Vagina (tissue), 2 donors: Measurements from ENCODE around the gene GPR32. TPM values are rescaled to one million over a fixed set of nuclear protein-coding genes. Genes with fewer than 3 reads are reported as not detected.

Experiments used
- DNase-seq, 2 donors: peaks; one replicate each; pipeline ENCODE4 v3.0.0-alpha.2; 2017; ENCODE audit errors: extremely low spot score in 2 of 2
- H3K27ac ChIP-seq: fragments of 200-600 bp; sonication (generic); one replicate; pipeline ENCODE4 v1.5.1; 2019
- H3K27me3 ChIP-seq: fragments of 200-600 bp; sonication (generic); one replicate; pipeline ENCODE4 v1.5.1; 2019
- H3K36me3 ChIP-seq, 2 donors: fragments of 200-600 bp; sonication (generic); one replicate each; pipeline ENCODE4 v1.5.1; 2017 to 2019
- H3K4me1 ChIP-seq: fragments of 200-600 bp; sonication (generic); one replicate; pipeline ENCODE4 v1.5.1; 2019
- H3K4me3 ChIP-seq, 2 donors: fragments of 200-600 bp; sonication (generic); 1 replicate in 1 of 2; 2 replicates in 1 of 2; pipeline ENCODE4 v1.5.1; 2016 to 2019
- H3K9me3 ChIP-seq: fragments of 200-600 bp; sonication (generic); one replicate; pipeline ENCODE4 v1.5.1; 2019
- POLR2A ChIP-seq, 2 donors: fragments of 450-650 bp; IDR thresholded peaks; one replicate each; pipeline ENCODE4 v1.6.1; 2017; ENCODE audit warnings: antibody characterized with exemption in 2 of 2, mild to moderate bottlenecking in 2 of 2, moderate library complexity in 2 of 2
- POLR2AphosphoS5 ChIP-seq, 2 donors: sonication (generic); formaldehyde crosslinking; IDR thresholded peaks; one replicate each; pipeline ENCODE4 v1.9.0; 2017; ENCODE audit warnings: antibody characterized with exemption in 2 of 2, mild to moderate bottlenecking in 2 of 2, low read depth in 1 of 2; ENCODE audit not compliant: insufficient read depth in 1 of 2
- intact Hi-C: fragments of 100-400 bp; cut with DNase I; formaldehyde crosslinking; loops from one replicate; pipeline ENCODE4 v1.15.1; 2023
- total RNA-seq: library from RNA; depleted of rRNA; stranded (reverse); fragments of >200 nt; gene quantifications from one replicate; pipeline ENCODE4 v1.2.3, GENCODE V29; 2016
- TF ChIP-seq, protein P1 (sequence below), 3 experiments: fragments of 450-650 bp in 2 of 3; fragments of 200-600 bp in 1 of 3; sonication (generic) in 1 of 3; IDR thresholded peaks; one replicate each; pipeline ENCODE4 v1.5.1; 2017 to 2019; ENCODE audit warnings: antibody characterized with exemption in 3 of 3, mild to moderate bottlenecking in 2 of 3, moderate library complexity in 2 of 3

The GPR32 gene
- total RNA-seq, 1 donor from 2014 or later: not detected

DNA sequence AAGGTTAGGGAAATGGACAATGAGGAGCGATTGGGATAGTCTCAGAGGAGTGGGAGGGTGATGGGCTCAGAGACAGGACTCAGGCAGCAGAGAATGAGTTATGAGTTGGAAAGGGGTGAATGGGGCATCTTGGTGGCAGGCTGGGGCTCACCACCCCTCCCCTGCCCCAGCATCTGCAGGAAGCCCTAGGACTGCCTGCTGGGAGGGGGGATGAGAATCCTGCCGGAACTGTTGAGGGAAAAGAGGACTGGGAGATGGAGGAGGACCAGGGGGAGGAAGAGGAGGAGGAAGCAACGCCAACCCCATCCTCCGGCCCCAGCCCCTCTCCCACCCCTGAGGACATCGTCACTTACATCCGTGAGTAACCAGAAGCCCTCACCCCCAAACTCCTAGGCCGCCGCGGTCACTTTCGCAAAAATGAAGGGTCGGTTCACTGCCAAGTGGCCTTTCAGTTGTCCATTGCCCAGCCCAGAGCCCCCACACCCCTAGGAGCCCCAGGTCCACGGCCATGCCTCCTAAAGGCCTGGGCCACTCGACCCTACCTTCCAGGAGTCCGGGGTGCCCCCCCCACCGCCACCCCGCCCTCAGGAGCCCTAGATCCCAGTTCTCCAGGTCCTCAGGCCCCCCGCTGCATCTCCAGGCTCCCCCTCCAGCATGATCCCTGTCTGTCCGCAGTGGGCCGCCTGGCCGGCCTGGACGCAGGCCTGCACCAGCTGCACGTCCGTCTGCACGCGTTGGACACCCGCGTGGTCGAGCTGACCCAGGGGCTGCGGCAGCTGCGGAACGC, 46.3 kb upstream of the GPR32 start:
- TF ChIP-seq POLR2AphosphoS5 (IDR thresholded peaks at IDR 0.05; ENCODE audit: insufficient read depth in 1 of 2, low read depth in 1 of 2) (no peak), POLR2A (IDR thresholded peaks at IDR 0.05) (no peak)
- TF ChIP-seq, protein P1, sequence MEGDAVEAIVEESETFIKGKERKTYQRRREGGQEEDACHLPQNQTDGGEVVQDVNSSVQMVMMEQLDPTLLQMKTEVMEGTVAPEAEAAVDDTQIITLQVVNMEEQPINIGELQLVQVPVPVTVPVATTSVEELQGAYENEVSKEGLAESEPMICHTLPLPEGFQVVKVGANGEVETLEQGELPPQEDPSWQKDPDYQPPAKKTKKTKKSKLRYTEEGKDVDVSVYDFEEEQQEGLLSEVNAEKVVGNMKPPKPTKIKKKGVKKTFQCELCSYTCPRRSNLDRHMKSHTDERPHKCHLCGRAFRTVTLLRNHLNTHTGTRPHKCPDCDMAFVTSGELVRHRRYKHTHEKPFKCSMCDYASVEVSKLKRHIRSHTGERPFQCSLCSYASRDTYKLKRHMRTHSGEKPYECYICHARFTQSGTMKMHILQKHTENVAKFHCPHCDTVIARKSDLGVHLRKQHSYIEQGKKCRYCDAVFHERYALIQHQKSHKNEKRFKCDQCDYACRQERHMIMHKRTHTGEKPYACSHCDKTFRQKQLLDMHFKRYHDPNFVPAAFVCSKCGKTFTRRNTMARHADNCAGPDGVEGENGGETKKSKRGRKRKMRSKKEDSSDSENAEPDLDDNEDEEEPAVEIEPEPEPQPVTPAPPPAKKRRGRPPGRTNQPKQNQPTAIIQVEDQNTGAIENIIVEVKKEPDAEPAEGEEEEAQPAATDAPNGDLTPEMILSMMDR (IDR thresholded peaks at IDR 0.05): no peak
- Histone ChIP-seq H3K9me3 (no peaks in the 10 kb centered on the region), H3K4me1 (peaks cover 48% of the 10 kb centered on the region), H3K36me3 (no peaks in the 10 kb centered on the region), H3K27ac (peak overlapping the region; percentile 75), H3K4me3 (peak overlapping the region; percentile 72 to 78), H3K27me3 (no peaks in the 10 kb centered on the region)
- no peak for DNase-seq
- intact Hi-C loops: no loop called here

DNA sequence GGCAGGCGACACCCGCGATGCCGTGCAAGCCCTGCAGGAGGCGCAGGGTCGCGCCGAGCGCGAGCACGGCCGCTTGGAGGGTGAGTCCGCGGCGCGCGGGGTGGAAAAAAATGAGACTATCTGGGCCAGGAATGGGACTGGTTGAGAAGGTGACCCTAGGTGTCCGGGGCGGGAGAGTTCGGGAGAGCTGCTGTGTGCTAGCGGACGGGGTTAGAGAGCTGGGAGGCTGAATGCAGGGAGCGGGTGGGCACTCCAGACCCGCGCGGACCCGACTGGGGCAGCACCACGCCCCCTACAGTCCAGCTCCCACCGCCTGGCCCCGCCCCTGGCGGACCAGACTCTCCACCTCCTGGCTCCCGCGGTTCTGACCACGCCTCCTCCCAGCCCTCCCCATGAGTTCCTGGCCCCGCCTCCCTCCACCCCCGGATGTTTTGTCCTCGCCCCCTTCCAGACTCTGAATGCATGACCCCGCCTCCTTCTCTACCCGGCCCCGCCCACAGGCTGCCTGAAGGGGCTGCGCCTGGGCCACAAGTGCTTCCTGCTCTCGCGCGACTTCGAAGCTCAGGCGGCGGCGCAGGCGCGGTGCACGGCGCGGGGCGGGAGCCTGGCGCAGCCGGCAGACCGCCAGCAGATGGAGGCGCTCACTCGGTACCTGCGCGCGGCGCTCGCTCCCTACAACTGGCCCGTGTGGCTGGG, 45.6 kb upstream of the GPR32 start:
- peak; percentile 99 for DNase-seq
- Histone ChIP-seq H3K4me1 (peaks cover 45% of the 10 kb centered on the region), H3K27me3 (no peaks in the 10 kb centered on the region), H3K36me3 (no peaks in the 10 kb centered on the region), H3K4me3 (peak overlapping the region; percentile 72 to 78), H3K27ac (peak overlapping the region; percentile 78), H3K9me3 (no peaks in the 10 kb centered on the region)
- TF ChIP-seq, protein P1 (IDR thresholded peaks at IDR 0.05): peak; percentile 11 to 70 (median 68)
- TF ChIP-seq POLR2A (IDR thresholded peaks at IDR 0.05): peak in 1 of 2 donors; percentile 66
- TF ChIP-seq POLR2AphosphoS5 (IDR thresholded peaks at IDR 0.05; ENCODE audit: insufficient read depth in 1 of 2, low read depth in 1 of 2): peak; percentile 35 to 71
- intact Hi-C loops: no loop called here

DNA sequence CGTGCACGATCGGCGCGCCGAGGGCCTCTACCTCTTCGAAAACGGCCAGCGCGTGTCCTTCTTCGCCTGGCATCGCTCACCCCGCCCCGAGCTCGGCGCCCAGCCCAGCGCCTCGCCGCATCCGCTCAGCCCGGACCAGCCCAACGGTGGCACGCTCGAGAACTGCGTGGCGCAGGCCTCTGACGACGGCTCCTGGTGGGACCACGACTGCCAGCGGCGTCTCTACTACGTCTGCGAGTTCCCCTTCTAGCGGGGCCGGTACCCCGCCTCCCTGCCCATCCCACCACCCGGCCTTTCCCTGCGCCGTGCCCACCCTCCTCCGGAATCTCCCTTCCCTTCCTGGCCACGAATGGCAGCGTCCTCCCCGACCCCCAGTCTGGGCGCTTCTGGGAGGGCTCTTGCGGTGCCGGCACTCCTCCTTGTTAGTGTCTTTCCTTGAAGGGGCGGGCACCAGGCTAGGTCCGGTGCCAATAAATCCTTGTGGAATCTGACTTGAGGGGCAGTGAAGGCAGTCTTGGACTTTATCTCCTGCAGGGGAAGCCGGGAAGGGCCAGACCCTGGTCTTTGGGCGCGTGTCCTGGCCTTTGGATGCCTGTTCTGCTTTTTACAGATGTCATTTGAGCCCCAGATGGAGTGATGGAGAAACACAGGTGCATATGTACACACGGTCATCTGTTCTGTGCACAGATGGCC, 44.9 kb upstream of the GPR32 start:
- TF ChIP-seq POLR2A (IDR thresholded peaks at IDR 0.05) (no peak), POLR2AphosphoS5 (IDR thresholded peaks at IDR 0.05; ENCODE audit: insufficient read depth in 1 of 2, low read depth in 1 of 2) (no peak)
- TF ChIP-seq, protein P1 (IDR thresholded peaks at IDR 0.05): no peak
- no peak for DNase-seq
- H3K4me3 ChIP-seq: peak overlapping the region; percentile 72 to 78
- H3K27ac ChIP-seq: peak overlapping the region; percentile 78
- peaks cover 45% of the 10 kb centered on the region for H3K4me1 ChIP-seq
- no peaks in the 10 kb centered on the region for H3K27me3 ChIP-seq
- intact Hi-C loops: no loop called here
- no peaks in the 10 kb centered on the region for H3K36me3 ChIP-seq
- no peaks in the 10 kb centered on the region for H3K9me3 ChIP-seq

DNA sequence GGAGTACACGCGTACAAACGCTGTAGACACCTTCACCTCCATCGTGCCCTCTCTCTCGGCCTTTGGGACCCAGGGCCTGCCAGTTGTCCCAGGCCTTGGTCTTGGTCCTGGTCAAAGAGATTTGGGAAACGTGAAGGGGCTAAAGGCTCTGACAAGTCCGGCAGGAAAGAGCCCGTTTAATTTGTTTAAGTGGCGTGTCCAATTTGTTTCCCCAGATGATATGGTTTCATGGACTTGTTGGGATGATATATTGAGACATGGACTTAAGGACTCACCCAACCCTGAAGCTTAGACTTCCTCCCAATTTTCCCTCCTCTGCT, 44.4 kb upstream of the GPR32 start:
- Histone ChIP-seq H3K27me3 (no peaks in the 10 kb centered on the region), H3K4me3 (peak overlapping the region; percentile 72 to 78), H3K27ac (no peak overlapping the region), H3K36me3 (no peaks in the 10 kb centered on the region), H3K4me1 (peaks cover 40% of the 10 kb centered on the region), H3K9me3 (no peaks in the 10 kb centered on the region)
- no peak for DNase-seq
- intact Hi-C loops: no loop called here
- TF ChIP-seq POLR2A (IDR thresholded peaks at IDR 0.05) (no peak), POLR2AphosphoS5 (IDR thresholded peaks at IDR 0.05; ENCODE audit: insufficient read depth in 1 of 2, low read depth in 1 of 2) (no peak)
- TF ChIP-seq, protein P1 (IDR thresholded peaks at IDR 0.05): no peak
